Loucy (cell line): ENCODE data around the gene CCDC142.
"Not testable (repeated sequence)": the region's sequence is repeated elsewhere in the genome, so short reads cannot be mapped to it uniquely, and the experiment has no call there.

Experiments used
- H2AFZ ChIP-seq: fragments of 200-600 bp; sonication (generic); 2 replicates; pipeline ENCODE4 v1.6.0; 2016; ENCODE audit warnings: antibody characterized with exemption, mild to moderate bottlenecking, low read length, moderate library complexity
- H3F3A ChIP-seq: fragments of 200-600 bp; 2 replicates; pipeline ENCODE4 v1.6.0; 2016; ENCODE audit warnings: antibody characterized with exemption, low read depth, mild to moderate bottlenecking
- H3K27me3 ChIP-seq: fragments of 200-600 bp; sonication (generic); 2 replicates; pipeline ENCODE4 v1.6.1; 2014; ENCODE audit warnings: low read length, mild to moderate bottlenecking; ENCODE audit not compliant: insufficient read depth, poor library complexity, severe bottlenecking
- H3K36me3 ChIP-seq: fragments of 200-600 bp; sonication (generic); 2 replicates; pipeline ENCODE4 v1.6.1; 2016; ENCODE audit warnings: low read length; ENCODE audit not compliant: insufficient read depth
- H3K4me1 ChIP-seq: fragments of 200-600 bp; sonication (generic); 2 replicates; pipeline ENCODE4 v1.5.1; 2014; ENCODE audit warnings: low read length, mild to moderate bottlenecking; ENCODE audit not compliant: insufficient read depth, poor library complexity, severe bottlenecking
- H3K4me2 ChIP-seq: fragments of 200-600 bp; sonication (generic); 2 replicates; pipeline ENCODE4 v1.6.0; 2014; ENCODE audit warnings: antibody characterized with exemption, low read length, low read depth, mild to moderate bottlenecking; ENCODE audit not compliant: poor library complexity, severe bottlenecking
- H3K4me3 ChIP-seq: fragments of 200-600 bp; sonication (generic); 2 replicates; pipeline ENCODE4 v1.5.1; 2014; ENCODE audit warnings: low read length, mild to moderate bottlenecking, mixed read lengths; ENCODE audit not compliant: poor library complexity, severe bottlenecking
- H3K79me2 ChIP-seq: fragments of 200-600 bp; sonication (generic); 2 replicates; pipeline ENCODE4 v1.6.1; 2014; ENCODE audit warnings: low read length; ENCODE audit not compliant: insufficient read depth
- H3K9ac ChIP-seq: fragments of 200-600 bp; sonication (generic); 2 replicates; pipeline ENCODE4 v1.6.0; 2014; ENCODE audit warnings: mild to moderate bottlenecking, low read depth, low read length, moderate library complexity; ENCODE audit not compliant: poor library complexity, severe bottlenecking
- H3K9me2 ChIP-seq: fragments of 200-600 bp; sonication (generic); replicated peaks from 2 replicates; pipeline ENCODE4 v1.6.1; 2016; ENCODE audit warnings: low read depth, low read length, mixed read lengths
- H3K9me3 ChIP-seq: fragments of 200-600 bp; sonication (generic); 2 replicates; pipeline ENCODE4 v1.6.1; 2014; ENCODE audit warnings: mild to moderate bottlenecking, antibody characterized with exemption, low read length, low read depth; ENCODE audit not compliant: insufficient read depth
- H4K20me1 ChIP-seq: fragments of 200-600 bp; sonication (generic); 2 replicates; pipeline ENCODE4 v1.6.0; 2014; ENCODE audit warnings: antibody characterized with exemption, low read length, mild to moderate bottlenecking; ENCODE audit not compliant: insufficient read depth, poor library complexity, severe bottlenecking
- CTCF ChIP-seq: fragments of 200-600 bp; sonication (generic); conservative IDR thresholded peaks from 2 replicates; pipeline ENCODE4 v1.5.1; 2014; ENCODE audit warnings: mild to moderate bottlenecking, antibody characterized with exemption, low read length
- EZH2phosphoT487 ChIP-seq: fragments of 200-600 bp; IDR thresholded peaks from 2 replicates; pipeline ENCODE4 v1.6.1; 2018; ENCODE audit warnings: antibody characterized with exemption, mild to moderate bottlenecking, moderate library complexity, borderline replicate concordance

CCDC142 gene

GRCh38 chr2:74471332-74472065 is 11.3 kb downstream of the CCDC142 start:
- peaks cover 14% of the 10 kb centered on the region; the same call in 1 of the 2 replicates for H3K79me2 ChIP-seq
- H3K9me3 ChIP-seq = no peaks in the 10 kb centered on the region
- peaks cover 6% of the 10 kb centered on the region; the same call in 1 of the 2 replicates for H3K36me3 ChIP-seq
- no peaks in the 10 kb centered on the region for H3K27me3 ChIP-seq
- TF ChIP-seq EZH2phosphoT487 = no peak
- TF ChIP-seq CTCF = no peak
- peaks cover 16% of the 10 kb centered on the region for H3K4me1 ChIP-seq
- no peaks in the 10 kb centered on the region for H4K20me1 ChIP-seq
- H3K9ac ChIP-seq = peak overlapping the region; percentile 86
- peak overlapping the region; percentile 86 for H3K4me3 ChIP-seq
- peaks cover 5% of the 10 kb centered on the region; the same call in 1 of the 2 replicates for H3F3A ChIP-seq
- peak overlapping the region; percentile 92 for H3K4me2 ChIP-seq
- no peak overlapping the region for H2AFZ ChIP-seq
- H3K9me2 ChIP-seq = no peaks in the 10 kb centered on the region

GRCh38 chr2:74470742-74471141 is 12.1 kb downstream of the CCDC142 start:
- not testable (repeated sequence) for H3K36me3 ChIP-seq, H3K4me2 ChIP-seq, H3K9ac ChIP-seq, H3K9me3 ChIP-seq, H3K9me2 ChIP-seq, H3K27me3 ChIP-seq, H2AFZ ChIP-seq, H4K20me1 ChIP-seq, H3F3A ChIP-seq, H3K4me3 ChIP-seq
- Histone ChIP-seq H3K79me2 (peaks cover 14% of the 10 kb centered on the region; the same call in 1 of the 2 replicates), H3K4me1 (peaks cover 16% of the 10 kb centered on the region)

GRCh38 chr2:74464406-74464805 is 18.4 kb downstream of the CCDC142 start:
- Histone ChIP-seq H3K9me3 (no peaks in the 10 kb centered on the region), H3K79me2 (peaks cover 30% of the 10 kb centered on the region), H3K36me3 (no peaks in the 10 kb centered on the region; the same call in 1 of the 2 replicates), H2AFZ (peak overlapping the region; percentile 95; the same call in 1 of the 2 replicates), H3K9me2 (no peaks in the 10 kb centered on the region), H3K4me3 (peak overlapping the region; percentile 87), H3K9ac (peak overlapping the region; percentile 89), H3K27me3 (no peaks in the 10 kb centered on the region), H4K20me1 (peaks cover 7% of the 10 kb centered on the region), H3F3A (no peaks in the 10 kb centered on the region), H3K4me1 (peaks cover 8% of the 10 kb centered on the region), H3K4me2 (peak overlapping the region; percentile 87)
- TF ChIP-seq EZH2phosphoT487 (no peak), CTCF (no peak)

GRCh38 chr2:74462786-74463105 is 20.1 kb downstream of the CCDC142 start:
- no peaks in the 10 kb centered on the region for H3K9me3 ChIP-seq
- H3K4me2 ChIP-seq = no peak overlapping the region
- H3K9me2 ChIP-seq = no peaks in the 10 kb centered on the region
- H3K36me3 ChIP-seq = no peaks in the 10 kb centered on the region; the same call in 1 of the 2 replicates
- peaks cover 40% of the 10 kb centered on the region for H3K79me2 ChIP-seq
- H3K4me1 ChIP-seq = peaks cover 13% of the 10 kb centered on the region
- H3K27me3 ChIP-seq = no peaks in the 10 kb centered on the region
- no peak overlapping the region for H3K4me3 ChIP-seq
- H3F3A ChIP-seq = peaks cover 1% of the 10 kb centered on the region; the same call in 1 of the 2 replicates
- H3K9ac ChIP-seq = no peak overlapping the region
- TF ChIP-seq CTCF (no peak), EZH2phosphoT487 (no peak)
- no peak overlapping the region for H2AFZ ChIP-seq
- peaks cover 7% of the 10 kb centered on the region for H4K20me1 ChIP-seq
